Central memory CD8-positive, alpha-beta T cell (primary cell): ENCODE data around the gene DAP3.
"Not testable (repeated sequence)": the region's sequence is repeated elsewhere in the genome, so short reads cannot be mapped to it uniquely, and the experiment has no call there.

ENCODE experiments used
- ATAC-seq: fragments of 150-1000 bp; cut with Tn5 transposase; replicated peaks from 2 replicates; pipeline ENCODE4 v1.10.0; 2022; ENCODE audit warnings: mild to moderate bottlenecking, moderate FRiP score, moderate number of reproducible peaks; ENCODE audit not compliant: poor library complexity, severe bottlenecking; ENCODE audit errors: extremely low read depth
- DNase-seq, 2 donors: peaks; one replicate each; pipeline ENCODE4 v3.0.0; 2021; ENCODE audit warnings: low spot score in 2 of 2
- H3K27ac Mint-ChIP-seq: one replicate; pipeline ENCODE4 v1.8.0; 2022; ENCODE audit warnings: low read depth, mild to moderate bottlenecking, moderate library complexity, mixed read lengths
- H3K27me3 Mint-ChIP-seq: one replicate; pipeline ENCODE4 v1.8.0; 2022; ENCODE audit warnings: mixed read lengths
- H3K36me3 Mint-ChIP-seq: one replicate; pipeline ENCODE4 v1.8.0; 2022; ENCODE audit warnings: mild to moderate bottlenecking, moderate library complexity, mixed read lengths; ENCODE audit not compliant: insufficient read depth
- H3K4me1 Mint-ChIP-seq: one replicate; pipeline ENCODE4 v1.8.0; 2022; ENCODE audit warnings: mixed read lengths
- H3K4me3 Mint-ChIP-seq: one replicate; pipeline ENCODE4 v1.8.0; 2022; ENCODE audit warnings: mild to moderate bottlenecking, moderate library complexity, mixed read lengths
- H3K9me3 Mint-ChIP-seq: one replicate; pipeline ENCODE4 v1.8.0; 2022; ENCODE audit warnings: mixed read lengths

Gene DAP3

DNA sequence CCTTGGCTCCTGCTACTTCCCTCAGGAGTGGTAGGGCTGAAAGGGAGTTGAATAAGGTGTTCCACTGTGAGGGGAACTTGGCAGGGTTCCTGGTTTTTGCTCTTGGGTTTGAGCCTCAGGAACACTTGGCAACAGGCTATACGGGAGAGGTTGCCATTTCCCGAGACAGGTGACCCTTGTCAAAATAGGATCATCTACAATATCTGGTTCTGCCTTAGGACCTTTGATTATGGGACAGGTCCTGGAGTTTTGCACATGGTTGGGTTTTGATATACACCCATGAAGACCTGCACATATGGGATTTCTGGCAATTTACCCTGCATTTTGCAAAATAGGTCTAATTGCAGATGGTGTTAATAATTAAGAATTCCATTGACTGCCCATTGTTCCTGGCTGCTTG is 31.4 kb upstream of the DAP3 start:
- no peak for ATAC-seq
- Mint-ChIP-seq H3K27me3 (no peaks in the 10 kb centered on the region), H3K4me3 (no peak overlapping the region), H3K27ac (no peak overlapping the region), H3K9me3 (no peaks in the 10 kb centered on the region), H3K4me1 (no peaks in the 10 kb centered on the region), H3K36me3 (peaks cover 25% of the 10 kb centered on the region)
- no peak for DNase-seq

DNA sequence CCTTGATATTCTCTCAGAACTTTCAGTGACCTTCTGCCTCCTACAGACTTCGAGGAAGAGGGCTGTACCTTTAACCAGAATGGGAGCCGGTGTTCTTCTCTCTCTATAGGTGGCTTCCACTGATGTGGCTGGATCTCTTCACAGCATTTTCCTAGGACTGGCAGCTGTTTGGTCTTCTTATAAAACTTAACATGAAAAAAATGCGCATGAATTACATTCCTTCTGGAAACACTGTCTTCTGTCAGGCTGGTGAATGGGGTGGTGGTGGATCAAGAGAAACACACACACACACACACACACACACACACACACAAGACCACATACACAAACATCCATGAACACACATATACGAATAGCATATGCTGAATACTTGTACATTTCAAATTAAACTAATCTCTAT is 27.7 kb upstream of the DAP3 start:
- H3K4me1 Mint-ChIP-seq, H3K27me3 Mint-ChIP-seq, H3K4me3 Mint-ChIP-seq, H3K9me3 Mint-ChIP-seq, DNase-seq, H3K27ac Mint-ChIP-seq, ATAC-seq: not testable (repeated sequence)
- peaks cover 60% of the 10 kb centered on the region for H3K36me3 Mint-ChIP-seq

DNA sequence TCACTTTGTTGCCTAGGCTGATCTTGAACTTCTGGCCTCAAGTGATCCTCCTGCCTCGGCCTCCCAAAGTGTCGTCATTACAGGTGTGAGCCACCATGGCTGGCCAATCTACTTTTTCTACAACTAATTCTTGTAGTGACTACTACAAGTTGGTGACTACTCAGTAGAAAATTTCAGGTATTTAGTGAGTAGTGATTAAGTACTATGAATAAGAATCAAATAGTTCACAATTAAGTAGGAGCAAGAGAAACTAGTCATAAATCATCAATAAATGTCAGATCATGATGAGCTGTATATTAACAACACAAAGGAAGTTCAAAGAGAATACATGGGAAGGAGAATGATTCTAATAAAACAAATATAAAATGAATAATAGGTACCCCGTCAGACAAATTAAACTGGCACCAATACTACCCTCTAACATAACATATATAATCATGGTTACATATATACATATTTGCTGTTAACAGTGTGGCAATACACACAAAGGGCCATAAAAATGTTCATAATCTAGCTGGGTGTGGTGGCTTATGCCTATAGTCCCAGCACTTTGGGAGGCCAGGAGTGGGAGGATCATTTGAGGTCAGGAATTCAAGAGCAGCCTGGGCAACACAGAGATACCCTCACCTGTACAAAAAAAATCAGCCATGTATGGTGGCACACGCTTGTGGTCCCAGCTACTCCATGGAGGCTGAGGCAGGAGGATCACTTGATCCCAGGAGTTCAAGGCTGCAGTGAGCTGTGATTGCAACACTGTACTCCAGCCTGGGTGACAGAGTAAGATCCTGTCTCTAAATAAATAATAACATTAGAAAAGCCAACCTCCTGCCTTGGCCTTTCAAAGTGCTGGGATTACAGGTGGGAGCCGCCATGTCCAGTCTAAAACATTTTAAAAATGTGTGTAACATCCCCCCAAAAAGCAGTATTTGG is 19.4 kb upstream of the DAP3 start:
- Mint-ChIP-seq H3K4me3 (no peak overlapping the region), H3K27me3 (no peaks in the 10 kb centered on the region), H3K9me3 (no peaks in the 10 kb centered on the region), H3K27ac (no peak overlapping the region), H3K36me3 (peaks cover 84% of the 10 kb centered on the region), H3K4me1 (no peaks in the 10 kb centered on the region)
- no peak for ATAC-seq
- no peak for DNase-seq

DNA sequence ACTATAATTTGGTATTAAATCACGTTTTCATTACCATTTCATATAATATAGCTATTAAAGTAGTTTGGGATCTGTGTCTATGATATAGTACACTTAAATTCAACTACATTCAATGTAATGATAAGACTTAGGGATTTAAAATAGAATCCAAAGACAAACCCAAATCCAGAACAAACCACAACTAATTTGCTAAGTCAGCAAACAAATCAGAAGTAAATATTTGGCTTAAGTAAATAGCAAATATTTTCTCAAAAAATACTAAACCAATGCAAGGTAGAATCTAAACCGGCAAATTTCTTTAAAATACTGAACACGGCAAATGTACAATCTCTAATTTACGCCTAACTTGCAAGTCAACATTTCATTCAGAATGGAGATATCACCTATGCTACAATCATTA is 17.1 kb upstream of the DAP3 start:
- Mint-ChIP-seq H3K27me3 (no peaks in the 10 kb centered on the region), H3K27ac (peak overlapping the region; percentile 44), H3K4me3 (no peak overlapping the region), H3K4me1 (no peaks in the 10 kb centered on the region), H3K9me3 (no peaks in the 10 kb centered on the region), H3K36me3 (peaks cover 85% of the 10 kb centered on the region)
- DNase-seq (no peak), ATAC-seq (no peak)

DNA sequence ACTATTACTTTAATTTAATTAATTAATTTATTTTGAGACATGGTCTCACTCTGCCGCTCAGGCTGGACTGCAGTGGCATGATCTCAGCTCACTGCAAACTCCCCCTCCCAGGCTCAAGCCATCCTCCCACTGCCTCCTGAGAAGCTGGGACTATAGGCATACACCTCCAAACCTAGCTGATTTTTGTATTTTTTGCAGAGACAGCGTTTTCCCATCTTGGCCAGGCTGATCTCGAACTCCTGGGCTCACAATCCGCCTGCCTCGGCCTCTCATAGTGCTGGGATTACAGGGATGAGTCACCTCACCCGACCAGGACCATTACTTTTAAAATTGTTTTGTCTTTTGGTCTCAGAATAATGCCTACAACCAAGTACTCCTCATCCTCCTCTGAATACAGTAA is 15.9 kb upstream of the DAP3 start:
- ATAC-seq (no peak), DNase-seq (no peak)
- Mint-ChIP-seq H3K36me3 (peaks cover 85% of the 10 kb centered on the region), H3K27me3 (no peaks in the 10 kb centered on the region), H3K27ac (peak overlapping the region; percentile 38), H3K4me1 (no peaks in the 10 kb centered on the region), H3K4me3 (no peak overlapping the region), H3K9me3 (no peaks in the 10 kb centered on the region)

DNA sequence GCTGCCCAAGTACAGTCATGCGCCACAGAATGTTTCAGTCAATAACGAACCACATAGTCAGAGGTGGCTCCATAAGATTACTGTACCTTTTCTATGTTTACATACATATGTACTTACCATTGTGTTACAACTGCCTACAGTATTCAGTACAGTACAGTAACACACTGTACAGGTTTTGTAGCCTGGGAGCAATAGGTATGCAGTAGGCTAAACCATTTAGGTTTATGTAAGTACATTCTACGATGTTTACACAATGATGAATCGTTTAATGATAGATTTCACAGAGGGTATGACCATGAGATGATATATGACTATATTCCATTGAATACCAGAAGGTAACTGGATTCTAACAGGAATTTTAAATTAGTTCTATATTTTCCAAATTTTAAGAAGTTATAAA is 10.9 kb upstream of the DAP3 start:
- ATAC-seq = no peak
- H3K27ac Mint-ChIP-seq = peak overlapping the region; percentile 36
- peaks cover 71% of the 10 kb centered on the region for H3K36me3 Mint-ChIP-seq
- no peaks in the 10 kb centered on the region for H3K27me3 Mint-ChIP-seq
- no peak overlapping the region for H3K4me3 Mint-ChIP-seq
- DNase-seq = no peak
- peaks cover 7% of the 10 kb centered on the region for H3K4me1 Mint-ChIP-seq
- no peaks in the 10 kb centered on the region for H3K9me3 Mint-ChIP-seq

DNA sequence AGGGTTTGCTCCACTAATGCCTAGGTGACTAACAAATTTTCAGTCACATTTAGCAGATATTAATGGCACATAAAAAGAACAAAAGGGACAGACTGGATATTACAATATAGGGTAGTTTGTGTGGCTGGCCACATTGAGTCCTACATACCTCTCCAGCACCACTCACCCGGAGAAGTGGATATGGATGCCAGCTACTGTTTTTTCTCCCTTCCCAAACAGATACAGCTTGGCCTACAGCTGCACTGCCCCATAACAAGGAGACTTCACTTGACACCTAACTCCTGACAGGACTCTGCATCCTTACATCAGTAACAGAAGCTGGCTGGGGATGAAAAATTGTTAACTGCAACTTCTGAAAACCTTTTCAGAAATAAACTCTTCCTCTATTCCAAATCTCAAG is 9.9 kb upstream of the DAP3 start:
- not testable (repeated sequence) for ATAC-seq, H3K9me3 Mint-ChIP-seq, H3K27me3 Mint-ChIP-seq

DNA sequence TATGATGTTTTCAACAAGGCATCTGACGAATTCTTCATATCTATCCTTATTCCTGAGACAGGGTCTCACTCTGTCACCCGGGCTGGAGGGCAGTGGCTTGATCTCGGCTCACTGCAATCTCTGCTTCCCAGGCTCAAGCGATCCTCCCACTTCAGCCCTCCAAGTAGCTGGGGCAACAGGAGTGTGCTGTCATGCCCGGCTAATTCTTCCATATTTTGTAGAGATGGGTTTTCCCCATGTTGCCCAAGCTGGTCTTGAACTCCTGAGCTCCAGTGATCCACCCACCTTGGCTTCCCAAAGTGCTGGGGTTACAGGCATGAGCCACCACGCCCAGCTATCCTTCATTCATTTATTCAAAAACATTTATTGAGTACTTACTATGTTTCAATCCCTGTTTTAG is 8.4 kb upstream of the DAP3 start:
- Mint-ChIP-seq H3K4me1 (peaks cover 23% of the 10 kb centered on the region), H3K9me3 (no peaks in the 10 kb centered on the region), H3K4me3 (no peak overlapping the region), H3K27ac (no peak overlapping the region), H3K36me3 (peaks cover 55% of the 10 kb centered on the region), H3K27me3 (no peaks in the 10 kb centered on the region)
- ATAC-seq = no peak
- no peak for DNase-seq

More for the DNA sequence above, 9.9 kb upstream of the DAP3 start:
- DNase-seq, H3K27ac Mint-ChIP-seq, H3K4me3 Mint-ChIP-seq: not testable (repeated sequence)
- peaks cover 16% of the 10 kb centered on the region for H3K4me1 Mint-ChIP-seq
- H3K36me3 Mint-ChIP-seq = peaks cover 68% of the 10 kb centered on the region

DNA sequence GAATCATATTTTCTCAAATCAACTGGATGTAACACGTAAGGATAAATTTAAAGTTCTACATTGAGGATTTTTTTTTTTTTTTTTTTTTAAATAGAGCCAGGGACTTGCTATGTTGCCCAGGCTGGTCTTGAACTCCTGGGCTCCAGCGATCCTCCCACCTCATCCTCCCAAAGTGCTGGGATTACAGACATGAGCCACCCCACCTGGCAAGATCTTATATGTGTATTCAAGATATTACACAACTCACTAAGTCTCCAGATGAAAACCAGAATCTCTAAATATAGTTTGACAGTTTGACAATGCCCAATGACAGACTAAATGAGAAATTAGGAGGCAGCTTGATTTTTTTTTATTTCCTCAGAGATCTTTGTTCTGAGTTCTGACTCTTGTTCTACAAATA is 7.1 kb upstream of the DAP3 start:
- peaks cover 48% of the 10 kb centered on the region for H3K36me3 Mint-ChIP-seq

DNA sequence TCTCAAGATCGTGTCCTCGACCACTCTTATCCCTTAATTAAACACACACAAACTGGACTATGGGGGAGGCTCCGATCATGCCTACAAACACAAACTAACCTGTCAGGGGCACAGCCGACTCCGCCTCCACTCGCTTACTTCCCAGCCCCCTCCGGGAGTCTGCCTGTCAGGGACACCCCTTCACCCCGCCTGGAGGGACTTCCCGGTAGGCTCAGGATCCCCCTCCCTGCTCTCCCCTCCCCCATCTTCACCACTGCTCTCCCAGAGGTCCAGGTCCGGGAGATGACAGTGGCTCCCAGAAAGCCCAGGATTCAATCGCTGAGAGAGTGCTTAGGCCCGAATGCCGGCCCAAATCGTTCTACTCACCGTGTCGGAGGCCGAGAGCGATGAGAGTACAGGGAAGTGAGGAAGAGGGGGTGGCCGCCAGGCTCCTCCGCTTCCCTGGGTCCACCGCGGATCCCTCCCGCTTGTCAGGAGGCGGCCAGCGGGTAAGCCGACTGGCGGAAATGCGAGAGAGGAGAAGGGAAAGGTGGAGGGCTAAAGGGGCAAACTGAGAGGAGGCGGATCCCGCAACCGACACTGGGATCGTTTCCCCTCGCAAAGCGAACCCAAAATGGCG is 1.1 kb upstream of the DAP3 start:
- H3K4me3 Mint-ChIP-seq = peak overlapping the region; percentile 98
- H3K36me3 Mint-ChIP-seq = peaks cover 35% of the 10 kb centered on the region
- not testable (repeated sequence) for H3K27me3 Mint-ChIP-seq, H3K9me3 Mint-ChIP-seq, DNase-seq
- H3K4me1 Mint-ChIP-seq = peaks cover 62% of the 10 kb centered on the region
- ATAC-seq = peak; percentile 16
- peak overlapping the region; percentile 97 for H3K27ac Mint-ChIP-seq

More for the DNA sequence above, 7.1 kb upstream of the DAP3 start:
- peaks cover 35% of the 10 kb centered on the region for H3K4me1 Mint-ChIP-seq
- no peak for DNase-seq
- H3K9me3 Mint-ChIP-seq = no peaks in the 10 kb centered on the region
- no peaks in the 10 kb centered on the region for H3K27me3 Mint-ChIP-seq
- no peak for ATAC-seq
- no peak overlapping the region for H3K4me3 Mint-ChIP-seq
- no peak overlapping the region for H3K27ac Mint-ChIP-seq

DNA sequence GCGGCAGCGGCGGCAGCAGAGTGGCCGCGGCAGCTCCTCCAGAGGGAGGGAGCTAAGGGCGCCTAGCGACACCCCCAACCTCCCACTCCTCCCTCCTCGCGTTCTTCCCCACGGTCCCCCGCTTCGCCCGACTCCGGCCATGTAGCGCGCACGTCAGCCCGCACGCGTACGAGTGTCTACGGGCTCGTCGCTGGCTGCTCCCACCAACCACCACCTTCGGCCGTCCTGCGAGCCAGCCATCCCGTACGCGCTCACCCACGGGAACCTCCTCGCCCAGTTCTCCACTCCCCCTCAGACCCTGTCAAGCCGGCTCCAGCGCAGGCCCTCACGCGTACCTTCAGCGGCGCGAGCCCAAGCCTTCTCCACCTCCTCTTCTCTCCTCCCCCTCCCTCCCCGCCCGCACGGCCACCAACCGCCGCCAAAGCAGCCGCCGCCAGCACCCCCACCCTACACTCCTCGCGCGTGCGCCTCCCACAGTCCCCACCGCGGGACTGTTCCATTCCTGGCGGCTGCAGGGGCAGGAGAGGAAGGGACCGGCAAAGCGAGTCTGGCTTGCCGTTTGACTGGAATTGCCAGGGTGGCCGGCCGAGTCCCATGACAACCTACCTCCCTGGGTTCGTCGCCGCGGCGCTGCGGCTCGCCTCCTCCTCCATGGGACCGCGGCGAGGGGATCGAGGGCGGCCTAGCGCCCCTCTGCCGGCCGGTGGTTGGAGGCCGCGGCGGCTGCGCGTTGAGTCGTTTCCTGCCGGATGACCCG is 389 bp upstream of the DAP3 start, which contains the start of gene YY1AP1:
Gene YY1AP1, minus strand, starts transcription at position 451 of the 757 bp plus-strand sequence. CDS start 8,338 bp downstream, outside the sequence.
- peak within 1 kb of the TSS; percentile 98 for H3K4me3 Mint-ChIP-seq
- peaks cover 56% of the 10 kb centered on the region for H3K4me1 Mint-ChIP-seq
- H3K9me3 Mint-ChIP-seq = no peaks in the 10 kb centered on the region
- DNase-seq = peak; percentile 86 to 87
- peaks cover 31% of the 10 kb centered on the region for H3K36me3 Mint-ChIP-seq
- H3K27me3 Mint-ChIP-seq = no peaks in the 10 kb centered on the region
- H3K27ac Mint-ChIP-seq = peak within 1 kb of the TSS; percentile 97
- ATAC-seq = peak; percentile 86

DNA sequence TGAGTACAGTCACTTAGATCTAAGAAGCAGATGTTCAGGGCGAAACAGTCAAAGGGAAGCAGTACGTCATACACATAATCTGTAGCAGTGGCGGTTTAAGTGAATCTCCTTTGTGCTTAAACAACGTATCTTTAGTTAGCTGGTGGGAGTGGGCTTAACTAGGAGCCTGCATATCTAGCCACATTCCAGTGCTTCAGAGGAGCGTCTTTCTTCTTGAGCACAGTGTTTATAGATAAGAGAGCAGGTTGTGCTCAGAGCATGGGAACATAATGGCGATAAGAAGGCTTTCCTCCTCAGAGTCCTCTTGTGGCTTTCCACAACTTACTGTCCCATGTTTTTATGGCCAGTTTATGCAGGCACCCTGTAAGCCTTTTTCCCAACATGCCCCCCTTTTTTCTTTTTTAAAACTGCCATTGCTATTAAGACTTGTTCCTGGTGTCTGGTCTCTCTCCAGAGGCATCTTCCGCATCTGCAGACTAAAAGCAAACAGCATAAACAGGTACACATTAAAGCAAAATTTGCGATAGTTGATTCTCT is 3.2 kb downstream of the DAP3 start:
- no peaks in the 10 kb centered on the region for H3K9me3 Mint-ChIP-seq
- peaks cover 55% of the 10 kb centered on the region for H3K4me1 Mint-ChIP-seq
- H3K4me3 Mint-ChIP-seq = peak overlapping the region; percentile 98
- DNase-seq (no peak), ATAC-seq (no peak)
- H3K27me3 Mint-ChIP-seq = no peaks in the 10 kb centered on the region
- no peak overlapping the region for H3K27ac Mint-ChIP-seq
- peaks cover 27% of the 10 kb centered on the region for H3K36me3 Mint-ChIP-seq
